Breast epithelium (tissue), 3 donors: ENCODE data around the gene TPX2.

Experiments used
- POLR2A ChIP-seq: fragments of 450-650 bp; IDR thresholded peaks from one replicate; pipeline ENCODE4 v1.6.1; 2016; ENCODE audit warnings: antibody characterized with exemption, mild to moderate bottlenecking, moderate library complexity
- POLR2AphosphoS5 ChIP-seq, 3 donors: sonication (generic); formaldehyde crosslinking; IDR thresholded peaks; one replicate each; pipeline ENCODE4 v1.6.1; 2017; ENCODE audit warnings: antibody characterized with exemption in 3 of 3
- TF ChIP-seq, protein P1 (sequence below), 3 donors: fragments of 450-650 bp; IDR thresholded peaks; one replicate each; pipeline ENCODE4 v1.5.1; 2016 to 2017; ENCODE audit warnings: antibody characterized with exemption in 3 of 3, mild to moderate bottlenecking in 3 of 3, moderate library complexity in 3 of 3

GRCh38 chr20:31739550-31739977, 474 bp downstream of the TPX2 start:
- TF ChIP-seq POLR2AphosphoS5 (IDR thresholded peaks at IDR 0.05) (no peak), POLR2A (no peak)
- TF ChIP-seq, protein P1, sequence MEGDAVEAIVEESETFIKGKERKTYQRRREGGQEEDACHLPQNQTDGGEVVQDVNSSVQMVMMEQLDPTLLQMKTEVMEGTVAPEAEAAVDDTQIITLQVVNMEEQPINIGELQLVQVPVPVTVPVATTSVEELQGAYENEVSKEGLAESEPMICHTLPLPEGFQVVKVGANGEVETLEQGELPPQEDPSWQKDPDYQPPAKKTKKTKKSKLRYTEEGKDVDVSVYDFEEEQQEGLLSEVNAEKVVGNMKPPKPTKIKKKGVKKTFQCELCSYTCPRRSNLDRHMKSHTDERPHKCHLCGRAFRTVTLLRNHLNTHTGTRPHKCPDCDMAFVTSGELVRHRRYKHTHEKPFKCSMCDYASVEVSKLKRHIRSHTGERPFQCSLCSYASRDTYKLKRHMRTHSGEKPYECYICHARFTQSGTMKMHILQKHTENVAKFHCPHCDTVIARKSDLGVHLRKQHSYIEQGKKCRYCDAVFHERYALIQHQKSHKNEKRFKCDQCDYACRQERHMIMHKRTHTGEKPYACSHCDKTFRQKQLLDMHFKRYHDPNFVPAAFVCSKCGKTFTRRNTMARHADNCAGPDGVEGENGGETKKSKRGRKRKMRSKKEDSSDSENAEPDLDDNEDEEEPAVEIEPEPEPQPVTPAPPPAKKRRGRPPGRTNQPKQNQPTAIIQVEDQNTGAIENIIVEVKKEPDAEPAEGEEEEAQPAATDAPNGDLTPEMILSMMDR (IDR thresholded peaks at IDR 0.05) = peak in 1 of 3 donors; percentile 0
